ENCODE results near the gene PTPN2.

The PTPN2 gene

GRCh38 chr18:12930376-12930775 is 46.3 kb upstream of the PTPN2 start:
- H3K27me3 ChIP-seq (ENCODE audit: insufficient read depth, poor library complexity, severe bottlenecking) = no peaks in the 10 kb centered on the region
- H3K4me3 ChIP-seq (replicated peaks; ENCODE audit: insufficient read depth, low read length) = no peak overlapping the region
- TF ChIP-seq GABPA (IDR thresholded peaks at IDR 0.05; ENCODE audit: low read depth) (no peak), CTCF (IDR thresholded peaks at IDR 0.05; ENCODE audit: insufficient read depth, low read length) (no peak), POLR2AphosphoS5 (IDR thresholded peaks at IDR 0.05; ENCODE audit: low read depth) (no peak), REST (IDR thresholded peaks at IDR 0.05; ENCODE audit: insufficient replicate concordance, low read depth) (no peak), SPI1 (IDR thresholded peaks at IDR 0.05; ENCODE audit: borderline replicate concordance, low read depth) (no peak)
- H3K27ac ChIP-seq (replicated peaks) = no peak overlapping the region
- DNase-seq (ENCODE audit: low read depth in 1 of 2, low spot score in 1 of 2) = no peak

- no peaks in the 10 kb centered on the region for H3K27me3 ChIP-seq (ENCODE audit: insufficient read depth, poor library complexity, severe bottlenecking)
- no peak overlapping the region for H3K27ac ChIP-seq (replicated peaks)
- no peak for TF ChIP-seq CTCF (IDR thresholded peaks at IDR 0.05; ENCODE audit: insufficient read depth, low read length)
These were observed 45.5 kb upstream of the PTPN2 start for GRCh38 chr18:12929477-12930083.

GRCh38 chr18:12928641-12929040 is 44.6 kb upstream of the PTPN2 start:
- Histone ChIP-seq H3K27me3 (ENCODE audit: insufficient read depth, poor library complexity, severe bottlenecking) (no peaks in the 10 kb centered on the region), H3K4me3 (replicated peaks; ENCODE audit: insufficient read depth, low read length) (no peak overlapping the region), H3K27ac (replicated peaks) (no peak overlapping the region)
- DNase-seq (ENCODE audit: low read depth in 1 of 2, low spot score in 1 of 2) = no peak
- no peak for TF ChIP-seq POLR2AphosphoS5 (IDR thresholded peaks at IDR 0.05; ENCODE audit: low read depth)
- TF ChIP-seq SPI1 (IDR thresholded peaks at IDR 0.05; ENCODE audit: borderline replicate concordance, low read depth) = no peak
- TF ChIP-seq CTCF (IDR thresholded peaks at IDR 0.05; ENCODE audit: insufficient read depth, low read length) = no peak

More at GRCh38 chr18:12929477-12930083, 45.5 kb upstream of the PTPN2 start:
- H3K4me3 ChIP-seq (replicated peaks; ENCODE audit: insufficient read depth, low read length) = no peak overlapping the region
- DNase-seq (ENCODE audit: low read depth in 1 of 2, low spot score in 1 of 2) = no peak

GRCh38 chr18:12928206-12928605 is 44.2 kb upstream of the PTPN2 start:
- DNase-seq (ENCODE audit: low read depth in 1 of 2, low spot score in 1 of 2) = no peak
- no peak for TF ChIP-seq SPI1 (IDR thresholded peaks at IDR 0.05; ENCODE audit: borderline replicate concordance, low read depth)
- no peak for TF ChIP-seq REST (IDR thresholded peaks at IDR 0.05; ENCODE audit: insufficient replicate concordance, low read depth)
- no peak for TF ChIP-seq CTCF (IDR thresholded peaks at IDR 0.05; ENCODE audit: insufficient read depth, low read length)
- no peak for TF ChIP-seq GABPA (IDR thresholded peaks at IDR 0.05; ENCODE audit: low read depth)
- no peak for TF ChIP-seq POLR2AphosphoS5 (IDR thresholded peaks at IDR 0.05; ENCODE audit: low read depth)
- Histone ChIP-seq H3K27ac (replicated peaks) (no peak overlapping the region), H3K4me3 (replicated peaks; ENCODE audit: insufficient read depth, low read length) (no peak overlapping the region), H3K27me3 (ENCODE audit: insufficient read depth, poor library complexity, severe bottlenecking) (no peaks in the 10 kb centered on the region)
